Stimulated activated CD4-positive, alpha-beta T cell treated with anti-CD3 and anti-CD28 coated beads, Interleukin-4, amount 100 ng/mL, for 24 hours (primary cell): Measurements from ENCODE around the gene UBE2B.

Experiments used
- DNase-seq: peaks from one replicate; pipeline ENCODE4 v3.0.0-alpha.2; 2020

Gene UBE2B

DNA sequence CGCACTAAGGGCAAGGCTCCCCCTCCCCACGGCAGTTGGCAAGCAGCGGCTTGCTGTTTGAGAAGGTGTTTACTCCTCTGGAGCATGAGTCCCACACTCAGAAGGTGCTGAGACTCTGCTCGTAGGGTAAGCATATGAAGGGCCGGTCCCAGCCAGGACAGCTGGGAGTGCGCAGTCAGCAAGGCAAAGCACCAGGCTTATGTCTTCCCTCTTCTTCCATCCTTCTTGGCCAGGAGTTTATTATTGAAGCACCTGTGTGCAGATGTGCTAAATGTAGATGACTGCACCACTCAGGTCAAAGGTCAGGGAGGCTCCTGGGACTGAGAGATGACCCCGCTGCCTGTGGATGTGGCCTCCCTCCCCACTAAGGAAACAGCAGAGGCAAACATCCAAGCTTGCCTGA lies 67.4 kb downstream of the UBE2B start:
- DNase-seq, result no peak

DNA sequence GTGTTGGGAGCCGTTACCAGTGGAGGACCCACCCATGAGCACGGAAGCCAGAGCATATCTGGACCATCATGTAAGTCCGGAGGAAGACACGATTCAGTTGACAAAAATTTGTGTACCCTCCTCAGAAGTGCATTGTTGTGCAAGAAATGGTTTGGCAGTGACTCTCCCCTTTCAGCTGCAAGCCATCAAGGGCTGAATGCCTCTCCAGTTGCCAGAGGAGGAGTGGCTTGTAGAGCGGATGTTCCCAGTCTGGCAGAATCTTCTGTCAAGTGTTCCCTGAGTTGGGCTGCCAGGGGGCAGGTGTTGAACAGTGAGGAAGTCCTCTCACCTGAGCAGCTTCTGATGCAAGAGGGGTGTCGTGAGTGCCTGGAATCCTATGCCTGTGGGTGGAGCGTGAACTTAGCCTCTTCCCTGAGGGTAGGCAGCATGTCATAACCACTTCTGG lies 67.9 kb downstream of the UBE2B start:
- no peak for DNase-seq

DNA sequence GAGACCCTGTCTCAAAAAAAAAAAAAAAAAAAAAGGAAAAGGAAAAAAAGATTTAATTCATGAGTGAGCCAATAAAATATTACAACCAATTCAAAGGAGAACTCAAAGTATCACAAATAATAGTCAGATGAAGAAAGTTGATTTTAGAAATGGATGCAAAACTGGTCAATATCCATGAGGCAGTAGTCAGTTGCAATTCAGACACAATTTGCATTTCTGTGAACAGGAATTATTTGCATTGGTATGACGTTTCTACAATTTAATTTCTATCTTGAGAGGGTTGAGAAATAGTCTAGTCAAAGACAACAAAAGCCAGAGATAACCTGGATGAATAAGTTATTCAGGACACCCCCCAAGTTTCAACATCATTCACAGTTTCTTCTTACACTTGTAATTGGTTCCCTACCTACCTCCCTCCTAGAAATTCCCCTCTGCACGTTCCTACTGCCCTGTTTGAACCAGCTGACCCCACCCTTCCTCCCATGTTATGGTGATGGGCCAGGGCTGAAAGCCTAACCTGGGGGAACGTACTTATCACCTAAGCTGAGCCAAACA lies 68.9 kb downstream of the UBE2B start:
- DNase-seq, result no peak
